C4-2B (cell line): Measurements from ENCODE around the gene MICAL2.

ENCODE experiments used
- H3K27ac ChIP-seq: fragments of 450-650 bp; 2 replicates; pipeline ENCODE4 v1.5.1; 2017
- CTCF ChIP-seq: fragments of 450-650 bp; conservative IDR thresholded peaks from 2 replicates; pipeline ENCODE4 v1.5.1; 2017; ENCODE audit warnings: mild to moderate bottlenecking
- ZFX ChIP-seq: fragments of 450-650 bp; IDR thresholded peaks from 2 replicates; pipeline ENCODE4 v1.6.1; 2017

MICAL2 gene

GRCh38 chr11:12100841-12101242, 9.5 kb upstream of the MICAL2 start:
- TF ChIP-seq CTCF (no peak), ZFX (no peak)
- no peak overlapping the region for H3K27ac ChIP-seq

DNA sequence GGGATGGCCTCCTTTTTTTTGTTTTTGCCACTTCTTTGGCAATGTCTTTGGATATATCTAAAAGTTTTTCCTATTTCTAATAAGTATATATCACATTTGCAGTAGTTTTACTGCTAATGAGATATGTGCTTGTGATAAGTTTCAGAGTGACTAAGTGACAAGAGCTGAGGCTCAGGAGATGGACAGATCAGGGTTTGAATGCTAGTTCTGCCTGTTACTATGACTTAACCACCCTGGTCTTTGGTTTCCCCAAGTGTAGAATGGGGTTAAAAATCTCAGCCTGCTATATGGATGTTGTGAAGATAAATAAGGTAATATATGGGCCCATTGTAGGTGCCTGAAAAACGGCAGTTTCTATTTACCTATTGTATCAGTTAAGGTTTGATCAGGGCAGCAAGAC, 9.1 kb upstream of the MICAL2 start:
- TF ChIP-seq ZFX (no peak), CTCF (no peak)

DNA sequence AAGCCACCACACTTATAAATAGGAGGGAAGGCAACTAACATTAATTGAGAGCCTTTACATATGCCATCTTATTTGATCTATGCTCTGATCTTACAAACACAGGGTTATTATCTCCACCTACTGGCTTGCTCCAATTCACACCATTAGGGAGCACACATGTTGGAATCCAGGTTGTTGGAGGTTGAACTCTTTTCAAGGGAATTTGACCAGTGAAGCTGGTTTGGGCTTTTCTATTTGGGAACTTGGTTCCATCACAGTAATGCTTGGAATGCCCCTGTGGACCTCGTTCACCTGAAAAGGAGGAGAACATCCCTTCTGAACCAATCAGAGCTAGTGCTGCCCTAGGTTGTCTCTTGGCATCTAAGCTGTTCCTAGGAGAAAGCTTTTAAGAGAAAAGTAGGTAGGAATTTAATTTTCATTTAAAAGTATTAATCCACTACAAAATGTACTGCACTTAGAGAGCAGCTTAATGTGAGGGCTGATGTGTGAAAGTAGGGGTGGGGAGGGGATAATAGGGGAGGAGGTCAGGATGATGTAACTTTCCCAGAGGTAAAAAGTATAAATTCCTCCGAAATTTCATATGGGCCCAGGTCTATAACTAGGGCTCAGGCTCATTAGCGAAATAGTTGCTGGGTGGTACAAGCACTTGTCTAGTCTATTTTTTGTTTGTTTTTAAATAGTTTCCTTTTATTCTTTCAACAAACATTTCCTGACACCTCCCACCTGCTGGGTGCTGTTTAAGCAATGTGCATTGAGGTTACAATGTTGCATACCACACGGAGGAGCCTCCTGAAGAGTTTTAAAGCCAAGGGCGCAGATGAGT, 7.6 kb upstream of the MICAL2 start:
- TF ChIP-seq ZFX (no peak), CTCF (no peak)
- no peak overlapping the region for H3K27ac ChIP-seq

More for the DNA sequence above, 9.1 kb upstream of the MICAL2 start:
- H3K27ac ChIP-seq: no peak overlapping the region

- TF ChIP-seq CTCF (no peak), ZFX (no peak)
- H3K27ac ChIP-seq: no peak overlapping the region
These were observed 6.8 kb upstream of the MICAL2 start for GRCh38 chr11:12103411-12104225.

DNA sequence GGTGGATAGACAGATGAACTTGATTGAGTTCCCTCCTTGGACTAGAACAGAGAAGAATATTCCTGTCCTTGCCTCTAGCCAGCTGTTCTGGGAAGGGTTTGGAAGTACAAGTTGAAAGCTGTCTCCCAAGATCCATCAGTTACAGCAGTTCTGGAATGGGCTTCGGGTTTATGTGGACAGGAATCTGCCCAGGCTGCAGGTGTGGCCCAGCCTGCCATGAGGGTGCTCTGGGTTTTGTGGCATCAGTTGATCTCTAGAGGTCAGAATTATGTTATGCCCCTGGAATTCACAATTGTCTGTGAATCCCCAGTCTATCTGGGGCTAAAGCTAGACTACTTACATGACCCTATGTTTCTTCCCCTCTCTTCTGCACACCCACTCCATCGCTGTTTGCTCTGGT, 4.9 kb upstream of the MICAL2 start:
- H3K27ac ChIP-seq: no peak overlapping the region
- TF ChIP-seq CTCF (no peak), ZFX (no peak)

DNA sequence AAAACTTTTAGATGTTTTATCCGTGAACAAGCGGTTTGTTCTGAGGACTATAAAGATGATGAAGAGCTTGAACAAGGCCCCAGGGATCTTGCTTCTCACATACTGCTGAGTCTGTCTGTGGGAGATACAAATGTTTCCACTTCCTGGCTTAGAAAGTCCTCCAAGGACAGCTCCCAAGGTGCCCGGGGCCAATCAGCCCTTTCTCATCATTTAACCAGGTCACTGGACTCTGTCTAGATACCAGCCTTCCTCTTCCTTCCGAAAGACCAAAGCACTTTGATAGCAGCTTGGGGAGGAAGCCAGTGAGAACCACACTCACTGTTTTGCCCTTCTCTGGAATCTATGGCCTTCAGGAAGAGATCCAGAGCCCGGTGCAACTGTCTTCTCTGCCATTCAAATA, 4.3 kb upstream of the MICAL2 start:
- no peak for TF ChIP-seq ZFX
- TF ChIP-seq CTCF: no peak
- H3K27ac ChIP-seq: no peak overlapping the region

- H3K27ac ChIP-seq: no peak overlapping the region
These were observed 3.9 kb upstream of the MICAL2 start for GRCh38 chr11:12106501-12106900.

More at GRCh38 chr11:12106501-12106900, 3.9 kb upstream of the MICAL2 start:
- no peak for TF ChIP-seq CTCF
- no peak for TF ChIP-seq ZFX
